Measurements from ENCODE around the gene PAQR8. TPM values are rescaled to one million over a fixed set of nuclear protein-coding genes. Genes with fewer than 3 reads are reported as not detected.

The PAQR8 gene
- total RNA-seq, 1 donor from 2014 or later = 6.1 TPM

DNA sequence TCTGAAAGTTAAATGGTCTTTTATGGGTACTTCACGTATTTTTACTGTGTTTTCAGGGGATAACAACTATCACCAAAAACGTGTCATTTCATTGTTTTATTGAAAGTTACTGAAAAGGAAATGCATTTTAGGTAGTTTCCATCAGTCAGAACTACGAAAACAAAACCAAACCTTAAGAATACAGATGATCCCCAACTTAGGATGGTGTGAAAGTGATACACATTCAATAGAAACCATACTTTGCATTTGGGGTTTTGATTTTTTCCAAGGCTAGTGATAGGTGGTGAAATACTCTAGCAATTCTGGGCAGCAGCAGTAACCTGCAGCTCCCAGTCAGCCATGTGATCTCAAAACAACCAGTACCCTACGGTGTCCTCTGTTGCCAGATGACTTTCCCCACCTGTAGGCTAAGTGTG is 32.3 kb downstream of the PAQR8 start:
- no peaks in the 10 kb centered on the region for H3K9me3 ChIP-seq
- intact Hi-C loops (cut with DNase I) = no loop called here
- no peak for DNase-seq (ENCODE audit: low spot score in 2 of 2)

DNA sequence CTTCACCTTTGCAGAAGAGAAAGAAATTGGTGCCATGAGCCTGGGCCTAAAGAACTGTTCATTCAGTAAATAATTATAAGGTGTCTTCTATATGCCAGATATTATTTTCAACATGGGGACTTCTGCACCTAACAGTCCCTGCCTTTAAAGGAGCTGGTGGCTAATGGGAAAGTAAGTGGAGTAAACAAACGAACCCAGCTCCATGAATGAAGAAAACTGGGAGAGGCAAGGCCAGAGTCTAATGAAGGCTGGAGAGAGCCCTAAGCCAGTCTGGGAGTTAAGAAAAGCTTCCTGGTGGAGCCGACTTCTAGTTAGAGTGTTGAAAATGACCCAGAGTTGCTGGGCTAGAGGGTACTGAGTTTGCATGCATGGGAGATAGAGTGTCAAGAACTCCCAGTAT is 34.0 kb downstream of the PAQR8 start:
- Histone ChIP-seq H3K27me3 (no peaks in the 10 kb centered on the region), H3K27ac (no peak overlapping the region), H3K4me1 (no peaks in the 10 kb centered on the region), H3K36me3 (no peaks in the 10 kb centered on the region), H3K9me3 (no peaks in the 10 kb centered on the region), H3K4me3 (no peak overlapping the region)
- intact Hi-C loops (cut with DNase I) = no loop called here
- no peak for TF ChIP-seq CTCF (IDR thresholded peaks at IDR 0.05)
- DNase-seq (ENCODE audit: low spot score in 2 of 2) = no peak

More for the DNA sequence above, 32.3 kb downstream of the PAQR8 start:
- Histone ChIP-seq H3K27ac (no peak overlapping the region), H3K4me3 (no peak overlapping the region), H3K36me3 (no peaks in the 10 kb centered on the region), H3K4me1 (peaks cover 0 to 5% of the 10 kb centered on the region in 2 donors), H3K27me3 (no peaks in the 10 kb centered on the region)
- TF ChIP-seq CTCF (IDR thresholded peaks at IDR 0.05) = no peak

DNA sequence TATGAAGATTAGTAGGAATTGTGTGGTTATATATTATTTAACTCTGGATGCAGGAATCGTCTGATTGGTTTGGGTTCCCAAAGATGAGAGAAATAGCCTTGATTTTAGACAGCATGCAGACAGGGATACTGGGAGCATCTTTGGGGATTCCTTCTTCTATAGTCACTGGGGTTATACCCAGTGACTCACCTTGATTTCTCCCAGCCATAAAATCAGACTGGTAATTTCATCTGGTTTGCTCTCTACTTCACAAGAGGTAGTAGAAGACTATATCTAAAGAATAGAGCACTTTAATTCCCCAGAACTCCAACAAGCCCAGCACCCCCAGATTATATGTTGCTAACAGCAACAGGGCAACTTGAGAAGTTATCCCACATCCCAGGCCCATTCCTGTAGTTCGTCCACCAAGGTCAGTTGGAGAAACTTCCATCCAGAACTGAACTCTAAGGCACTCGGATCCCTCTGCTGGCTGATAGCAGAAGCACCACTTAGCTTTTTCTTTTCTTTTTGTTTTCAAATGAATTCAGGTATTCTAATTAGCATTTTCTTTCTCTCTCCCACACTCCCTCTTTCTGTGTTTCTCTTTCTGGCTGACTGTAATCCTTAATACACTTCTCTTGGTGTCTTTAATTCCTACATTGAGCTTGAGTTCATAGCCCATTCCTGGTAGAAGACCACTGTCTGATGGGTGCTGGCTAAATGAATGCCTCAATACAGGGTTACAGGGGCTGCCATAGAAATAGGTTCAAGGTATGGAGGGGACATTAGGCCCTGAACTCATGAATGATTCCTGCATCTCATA is 37.8 kb downstream of the PAQR8 start:
- H3K4me1 ChIP-seq = no peaks in the 10 kb centered on the region
- H3K4me3 ChIP-seq = no peak overlapping the region
- no peak for DNase-seq (ENCODE audit: low spot score in 2 of 2)
- TF ChIP-seq CTCF (IDR thresholded peaks at IDR 0.05) = peak; percentile 58 to 79 (median 75)
- H3K27ac ChIP-seq = no peak overlapping the region
- intact Hi-C loops (cut with DNase I) = loop anchor here (2.0 kb wide), 1 partner anchor 115 kb away; the partner anchor contains the start of gene MCM3
- H3K27me3 ChIP-seq = no peaks in the 10 kb centered on the region
- H3K36me3 ChIP-seq = peaks cover 0 to 12% of the 10 kb centered on the region in 2 donors
- H3K9me3 ChIP-seq = no peaks in the 10 kb centered on the region

GRCh38 chr6:52400313-52401041 is 38.5 kb downstream of the PAQR8 start:
- Histone ChIP-seq H3K27me3 (no peaks in the 10 kb centered on the region), H3K36me3 (peaks cover 0 to 12% of the 10 kb centered on the region in 2 donors), H3K4me3 (no peak overlapping the region), H3K4me1 (no peaks in the 10 kb centered on the region), H3K9me3 (no peaks in the 10 kb centered on the region), H3K27ac (no peak overlapping the region)
- TF ChIP-seq CTCF (IDR thresholded peaks at IDR 0.05) = no peak
- no peak for DNase-seq (ENCODE audit: low spot score in 2 of 2)
- intact Hi-C loops (cut with DNase I) = no loop called here

- TF ChIP-seq CTCF (IDR thresholded peaks at IDR 0.05) = no peak
- DNase-seq (ENCODE audit: low spot score in 2 of 2) = no peak
- Histone ChIP-seq H3K4me3 (no peak overlapping the region), H3K9me3 (no peaks in the 10 kb centered on the region), H3K27me3 (no peaks in the 10 kb centered on the region), H3K36me3 (peaks cover 0 to 12% of the 10 kb centered on the region in 2 donors), H3K4me1 (no peaks in the 10 kb centered on the region), H3K27ac (no peak overlapping the region)
- intact Hi-C loops (cut with DNase I) = no loop called here
These were observed 41.1 kb downstream of the PAQR8 start for GRCh38 chr6:52403086-52403485.
